ENCODE results near the gene PRSS21.

PRSS21 gene, protein sequence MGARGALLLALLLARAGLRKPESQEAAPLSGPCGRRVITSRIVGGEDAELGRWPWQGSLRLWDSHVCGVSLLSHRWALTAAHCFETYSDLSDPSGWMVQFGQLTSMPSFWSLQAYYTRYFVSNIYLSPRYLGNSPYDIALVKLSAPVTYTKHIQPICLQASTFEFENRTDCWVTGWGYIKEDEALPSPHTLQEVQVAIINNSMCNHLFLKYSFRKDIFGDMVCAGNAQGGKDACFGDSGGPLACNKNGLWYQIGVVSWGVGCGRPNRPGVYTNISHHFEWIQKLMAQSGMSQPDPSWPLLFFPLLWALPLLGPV

DNA sequence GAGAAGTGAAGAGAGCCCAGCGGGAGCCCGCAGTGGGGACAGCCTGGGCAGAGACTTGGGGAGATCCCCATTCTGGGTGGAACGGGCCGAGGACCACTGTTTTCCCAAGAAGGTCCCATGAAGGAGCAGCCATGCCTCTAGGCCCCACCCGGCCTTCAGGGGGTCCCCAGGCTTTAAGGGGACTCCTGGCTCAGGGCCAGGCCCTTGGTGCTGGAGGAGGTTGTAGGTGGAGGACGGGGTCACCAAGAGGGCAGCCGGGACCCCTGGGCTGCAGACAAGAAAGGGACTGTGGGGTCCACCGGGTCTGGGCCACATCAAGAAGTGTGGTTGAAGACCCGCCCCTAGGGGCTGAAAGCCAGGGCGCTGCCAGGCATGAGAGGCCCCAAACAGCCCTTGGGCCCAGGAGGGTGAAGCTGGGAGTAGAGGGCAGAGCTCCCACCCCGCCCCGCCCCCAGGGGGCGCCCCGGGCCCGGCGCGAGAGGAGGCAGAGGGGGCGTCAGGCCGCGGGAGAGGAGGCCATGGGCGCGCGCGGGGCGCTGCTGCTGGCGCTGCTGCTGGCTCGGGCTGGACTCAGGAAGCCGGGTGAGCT, at the start of gene PRSS21:
PRSS21 (plus strand) TSS at position 487 of the 589 bp plus-strand sequence; CDS start at position 519, 32 bp downstream.
- peak; percentile 42 for DNase-seq

DNA sequence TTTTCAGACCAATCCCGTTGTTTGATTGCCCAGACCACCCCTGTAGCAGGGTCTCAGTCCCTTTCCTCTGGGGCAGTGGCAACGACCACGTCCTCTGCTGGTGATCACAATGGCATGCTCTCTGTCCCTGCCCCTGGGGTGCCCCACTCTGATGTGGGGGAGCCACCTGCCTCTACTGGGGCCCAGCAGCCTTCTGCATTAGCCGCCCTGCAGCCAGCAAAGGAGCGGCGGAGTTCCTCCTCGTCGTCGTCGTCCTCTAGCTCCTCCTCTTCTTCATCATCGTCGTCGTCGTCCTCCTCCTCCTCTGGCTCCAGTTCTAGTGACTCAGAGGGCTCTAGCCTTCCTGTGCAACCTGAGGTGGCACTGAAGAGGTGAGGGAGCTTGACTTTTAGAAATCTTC, 49.1 kb upstream of the PRSS21 start:
- no peak for DNase-seq

DNA sequence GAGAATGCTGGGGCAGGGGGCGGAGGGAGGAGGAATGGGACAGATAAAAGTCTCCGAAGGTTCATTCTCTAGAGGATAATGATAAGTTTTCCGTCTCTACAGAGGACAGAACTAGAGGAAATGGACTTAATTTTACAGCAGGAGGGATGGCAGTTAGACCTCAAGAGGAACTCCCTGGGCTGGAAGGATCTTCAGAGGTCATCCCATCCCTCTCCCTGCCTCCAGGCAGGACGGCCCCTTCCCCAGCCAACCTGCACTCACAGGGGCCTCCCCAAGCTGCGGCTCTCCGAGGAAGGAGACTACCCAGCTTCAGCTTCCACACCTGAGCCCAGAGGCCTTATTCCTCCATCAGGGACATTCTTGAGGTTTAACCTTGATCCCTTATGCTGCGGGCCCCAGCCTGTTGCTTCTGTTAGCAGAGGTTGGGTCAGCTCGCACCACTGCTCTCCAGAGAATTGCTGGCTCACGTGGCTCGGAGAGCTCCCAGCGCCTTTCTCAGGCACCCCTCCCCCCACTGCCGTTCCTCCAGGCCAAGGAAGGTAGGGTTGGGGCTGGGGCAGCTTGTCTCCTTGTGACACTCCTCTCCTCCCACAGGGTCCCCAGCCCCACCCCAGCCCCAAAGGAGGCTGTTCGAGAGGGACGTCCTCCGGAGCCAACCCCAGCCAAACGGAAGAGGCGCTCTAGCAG, 48.5 kb upstream of the PRSS21 start:
- no peak for DNase-seq

DNA sequence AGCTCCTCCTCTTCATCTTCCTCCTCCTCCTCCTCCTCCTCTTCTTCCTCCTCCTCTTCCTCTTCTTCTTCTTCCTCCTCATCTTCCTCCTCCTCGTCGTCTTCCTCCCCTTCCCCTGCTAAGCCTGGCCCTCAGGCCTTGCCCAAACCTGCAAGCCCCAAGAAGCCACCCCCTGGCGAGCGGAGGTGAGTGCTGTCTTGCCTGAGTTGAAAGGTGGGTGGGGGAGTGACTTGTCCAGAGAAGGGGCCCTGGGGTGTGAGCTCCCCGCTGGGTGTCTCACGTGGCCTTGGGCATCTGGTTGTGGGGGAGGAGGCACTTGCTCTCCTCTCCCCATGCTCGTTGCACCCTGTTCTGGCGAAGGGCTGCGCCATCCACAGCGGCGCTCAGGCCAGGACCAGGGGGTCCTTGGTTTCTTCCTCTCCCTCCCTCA, 47.9 kb upstream of the PRSS21 start:
- DNase-seq: no peak

DNA sequence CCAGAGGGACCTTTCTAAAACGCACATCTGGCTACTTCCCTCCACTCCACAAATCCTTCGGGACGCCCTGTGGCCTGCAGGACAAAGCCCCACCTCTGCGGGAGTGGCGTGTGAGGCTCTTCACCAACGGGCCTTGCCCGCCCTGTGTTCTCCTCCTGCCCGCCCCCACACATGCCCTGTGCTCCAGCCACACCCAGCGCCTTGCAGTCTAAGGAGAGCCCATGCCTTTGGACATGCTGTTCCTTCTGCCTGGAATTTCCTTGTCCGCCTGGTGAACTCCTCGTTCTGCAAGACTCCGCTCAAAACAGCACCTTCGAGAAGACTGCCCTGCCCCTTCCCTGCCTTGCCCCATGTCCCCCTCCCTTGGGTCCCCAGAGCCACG, 47.4 kb upstream of the PRSS21 start:
- no peak for DNase-seq

DNA sequence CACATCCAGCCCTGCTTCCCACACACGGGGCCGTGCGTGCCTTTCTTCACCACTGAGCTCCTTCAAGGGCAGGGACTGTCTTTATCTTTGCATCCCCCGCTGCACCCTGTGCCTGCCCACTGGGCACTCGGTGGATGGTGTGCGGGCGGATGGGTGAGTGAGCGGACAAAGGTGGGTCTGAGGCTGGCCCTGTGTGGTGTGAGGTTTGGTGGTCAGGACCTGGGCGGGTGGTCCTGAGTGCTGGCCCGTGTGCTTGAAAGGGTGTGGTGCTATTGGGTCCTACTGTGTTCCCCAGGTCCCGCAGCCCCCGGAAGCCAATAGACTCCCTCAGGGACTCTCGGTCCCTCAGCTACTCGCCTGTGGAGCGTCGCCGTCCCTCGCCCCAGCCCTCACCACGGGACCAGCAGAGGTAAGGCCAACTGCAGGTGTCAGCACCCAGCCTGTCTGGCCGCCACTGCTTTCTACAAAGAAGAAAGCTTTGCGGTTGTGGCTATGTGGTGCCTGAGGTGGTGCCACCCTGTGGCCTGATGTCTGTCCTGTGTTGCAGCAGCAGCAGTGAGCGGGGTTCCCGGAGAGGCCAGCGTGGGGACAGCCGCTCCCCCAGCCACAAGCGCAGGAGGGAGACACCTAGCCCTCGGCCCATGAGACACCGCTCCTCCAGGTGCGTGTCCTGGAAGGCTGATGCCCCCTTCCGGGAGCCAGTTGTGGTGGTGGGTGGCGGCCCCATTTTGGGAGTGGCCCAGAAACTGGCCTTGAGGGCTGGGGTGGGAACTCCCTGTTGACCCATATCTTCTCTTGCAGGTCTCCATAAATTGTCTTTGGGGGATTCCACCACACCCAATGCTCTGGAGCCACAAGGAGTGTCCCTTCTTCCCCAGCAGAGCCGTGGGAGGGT, 46.7 kb upstream of the PRSS21 start:
- DNase-seq: peak; percentile 24

DNA sequence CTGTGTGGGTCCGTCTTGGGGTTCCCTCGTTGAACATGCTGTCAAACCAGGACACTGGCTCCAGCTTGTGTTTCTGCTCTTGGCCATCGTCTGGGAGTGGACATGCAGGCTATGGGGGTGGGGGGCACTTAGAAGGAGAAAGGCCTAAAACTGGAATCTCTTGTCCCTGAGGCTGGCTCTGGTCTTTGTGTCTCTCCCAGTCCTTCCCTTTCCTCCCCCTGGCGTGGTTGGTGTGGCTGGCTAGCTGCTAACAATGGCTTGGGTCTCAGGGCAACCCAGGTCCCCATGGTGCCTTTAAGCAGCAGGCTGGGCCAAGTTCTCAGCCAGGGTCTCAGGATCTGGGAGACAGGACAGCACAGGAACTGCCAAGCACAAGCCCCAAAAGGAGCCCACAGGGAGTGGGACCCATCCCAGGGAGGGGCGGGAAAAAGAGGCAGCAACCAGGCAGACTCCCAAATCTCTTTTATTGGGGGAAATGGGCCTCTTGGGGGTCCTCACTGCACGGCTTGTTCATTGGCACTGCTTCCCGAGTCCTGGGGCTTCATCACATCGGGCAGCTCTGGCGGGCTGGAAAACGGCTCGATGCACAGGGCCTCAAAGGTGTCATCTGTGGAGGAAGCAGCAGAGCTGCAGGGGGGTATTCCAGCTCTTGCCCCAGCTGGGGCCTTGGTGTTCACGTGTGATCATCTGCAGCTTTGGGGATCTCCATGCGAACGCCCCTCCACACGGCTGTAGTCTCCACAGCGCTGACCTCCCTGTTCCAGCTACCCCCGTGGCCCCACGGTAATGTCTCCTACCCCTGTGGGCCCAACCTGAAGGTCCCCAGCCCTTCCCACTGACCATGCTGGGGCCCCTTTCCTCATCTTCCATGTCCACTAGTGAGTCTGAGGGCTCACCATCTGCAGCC, 45.3 kb upstream of the PRSS21 start:
- DNase-seq: no peak

DNA sequence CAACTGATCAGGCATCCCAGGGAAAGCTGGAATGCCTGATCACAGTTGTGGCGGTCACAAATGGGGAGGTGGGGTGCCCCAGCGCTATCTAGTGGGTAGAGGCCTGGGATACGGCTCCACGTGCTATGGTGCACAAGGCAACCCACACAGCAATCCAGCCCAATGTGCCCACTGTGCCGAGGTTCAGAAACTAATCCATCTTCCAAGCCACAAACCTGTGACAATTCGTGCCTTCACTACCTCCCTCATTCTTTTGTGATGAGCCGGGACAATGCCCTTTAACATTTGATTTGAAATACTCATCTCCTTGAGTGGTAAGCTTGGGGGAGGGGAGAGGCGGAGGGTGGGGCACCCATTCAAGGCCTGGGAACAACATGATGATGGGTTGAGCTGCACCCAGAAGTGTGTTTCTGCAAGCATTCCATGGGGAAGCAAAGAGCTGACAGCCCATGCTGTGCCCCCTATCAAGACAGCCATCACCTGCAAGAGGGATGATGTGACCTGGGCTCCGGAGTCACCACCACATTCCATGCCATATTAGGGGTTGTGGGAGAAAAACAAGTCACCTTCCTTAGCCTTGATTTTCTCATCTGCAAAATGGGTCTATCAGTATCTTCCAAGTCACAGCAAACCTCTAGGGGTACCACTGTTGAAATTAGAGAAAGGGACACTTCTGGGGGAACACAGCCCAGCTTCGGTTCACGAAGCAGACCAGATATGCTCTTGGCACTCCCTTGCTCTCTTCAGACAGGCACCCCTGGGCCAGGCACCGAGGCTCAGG, 43.7 kb upstream of the PRSS21 start:
- no peak for DNase-seq

DNA sequence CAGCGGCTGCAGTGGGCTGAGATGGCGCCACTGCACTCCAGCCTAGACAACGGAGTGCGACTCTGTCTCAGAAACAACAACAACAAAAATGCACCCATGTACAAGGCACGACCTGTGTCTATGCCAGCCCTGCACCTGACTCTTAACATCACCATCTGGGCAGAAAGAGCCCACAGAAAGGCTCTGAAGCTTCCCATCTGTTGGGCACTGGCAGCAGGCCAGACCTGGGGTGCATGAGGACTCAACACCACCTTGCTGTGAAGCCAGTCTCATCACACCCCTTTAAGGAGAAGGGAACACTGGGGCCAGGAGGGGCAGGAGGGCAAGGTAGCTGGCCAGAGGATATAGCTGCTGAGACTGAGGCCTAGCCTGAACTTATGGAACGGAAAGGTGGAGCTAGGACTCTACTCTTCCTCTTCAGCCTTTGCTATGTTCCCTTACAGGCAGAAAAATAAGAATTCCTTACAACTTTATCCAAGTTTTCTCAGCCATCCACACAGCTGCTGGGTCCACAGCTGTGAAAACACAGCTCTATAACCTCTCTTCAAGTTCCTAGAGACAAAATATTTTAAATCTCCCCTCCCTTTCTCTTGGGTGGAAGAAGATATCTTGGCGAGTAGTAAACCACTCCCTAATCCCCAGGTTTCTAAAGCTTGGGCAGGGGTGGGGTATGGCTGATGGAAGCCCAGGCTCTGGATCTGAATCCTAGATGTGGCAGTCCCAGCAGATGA, 42.7 kb upstream of the PRSS21 start:
- no peak for DNase-seq

DNA sequence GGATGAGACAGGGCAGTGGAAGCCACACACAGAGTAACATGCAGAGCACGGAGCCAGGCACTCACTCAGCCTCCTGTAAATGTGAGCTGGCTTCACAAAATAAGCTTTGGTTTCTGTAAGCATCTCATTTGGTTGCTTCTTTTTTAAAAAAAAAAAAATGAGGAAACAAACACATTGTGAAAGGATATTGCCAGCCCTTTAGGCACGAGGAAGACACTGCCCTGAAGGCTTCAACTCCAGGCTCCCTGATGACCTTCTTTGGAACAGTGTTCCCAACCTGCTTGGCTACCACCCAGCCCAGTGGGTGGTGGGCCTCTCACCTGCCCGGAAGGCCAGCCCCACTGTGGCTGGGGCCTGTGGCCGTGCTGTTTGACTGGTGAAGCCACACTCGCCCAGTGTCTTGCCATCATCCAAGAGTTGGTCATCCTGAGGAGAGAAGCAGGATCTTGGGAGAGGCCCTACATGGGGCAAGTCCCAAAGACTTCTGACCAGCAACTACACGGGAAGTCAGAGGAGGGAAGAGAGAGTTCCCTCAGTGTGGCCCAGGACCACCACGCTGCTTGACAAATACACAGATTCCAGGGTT, 41.8 kb upstream of the PRSS21 start:
- DNase-seq: no peak

DNA sequence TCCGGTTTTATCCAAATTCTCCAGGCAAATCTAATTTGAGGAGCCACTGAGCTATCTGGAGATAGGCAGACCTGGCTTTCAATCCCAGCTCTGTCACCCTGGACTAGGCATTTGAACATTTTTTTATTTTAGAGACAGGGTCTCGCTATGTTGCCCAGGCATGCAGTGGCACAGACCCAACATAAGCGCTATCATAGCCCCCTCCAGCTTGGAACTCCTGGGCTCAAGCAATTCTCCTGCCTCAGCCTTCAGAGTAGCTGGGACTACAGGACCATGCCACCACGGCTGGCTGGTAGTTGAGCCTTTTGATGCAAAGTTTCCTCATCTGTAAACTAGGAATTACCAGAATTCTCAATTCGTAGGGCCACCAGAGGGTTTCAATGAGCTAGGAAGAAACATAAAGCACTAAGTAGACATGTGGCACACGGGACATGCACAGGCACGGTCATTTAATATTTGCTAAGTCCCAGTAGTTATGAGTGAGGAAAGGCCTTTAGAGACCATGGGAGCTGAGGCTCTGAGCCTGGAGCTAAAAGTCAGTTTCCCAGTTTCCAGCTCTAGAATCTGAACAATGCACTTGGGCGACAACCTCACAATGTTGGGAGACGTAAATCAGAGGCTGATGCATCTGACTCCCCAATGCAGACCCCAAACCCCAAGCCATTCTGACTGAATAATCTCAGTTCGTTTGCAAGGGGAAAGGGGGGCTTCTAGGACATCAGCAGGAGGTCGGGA, 41.1 kb upstream of the PRSS21 start:
- no peak for DNase-seq

DNA sequence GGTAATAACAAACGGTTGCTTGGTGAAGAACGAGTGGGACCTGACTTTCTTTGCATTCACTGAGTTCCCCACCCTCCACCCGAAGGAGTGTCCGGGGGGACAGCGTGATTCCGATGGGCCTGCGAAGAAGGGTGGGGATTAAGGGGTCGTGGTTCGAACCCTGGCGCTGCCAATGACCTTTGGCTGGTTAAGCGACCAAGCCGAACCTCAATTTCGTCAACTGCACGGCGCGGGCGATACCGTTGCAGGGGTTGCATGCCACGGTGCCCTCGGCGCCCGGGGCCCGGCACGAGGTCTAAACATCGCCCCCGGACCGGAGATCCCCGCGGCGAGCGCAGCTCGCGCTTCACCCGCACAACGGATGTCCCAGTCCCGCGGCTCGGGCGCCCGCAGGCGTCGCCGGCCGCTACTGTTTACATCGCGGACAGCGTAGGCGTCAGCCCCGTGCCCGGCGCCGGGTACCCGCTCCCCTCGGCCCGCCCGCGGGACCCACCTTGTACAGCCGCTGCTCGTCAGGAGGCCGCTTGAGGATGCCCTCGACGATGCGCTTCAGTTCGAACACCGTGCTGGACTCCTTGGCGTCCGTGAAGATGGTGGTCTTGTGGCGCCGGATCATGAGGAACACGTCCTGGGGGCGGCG, 40.4 kb upstream of the PRSS21 start:
- peak; percentile 21 for DNase-seq

DNA sequence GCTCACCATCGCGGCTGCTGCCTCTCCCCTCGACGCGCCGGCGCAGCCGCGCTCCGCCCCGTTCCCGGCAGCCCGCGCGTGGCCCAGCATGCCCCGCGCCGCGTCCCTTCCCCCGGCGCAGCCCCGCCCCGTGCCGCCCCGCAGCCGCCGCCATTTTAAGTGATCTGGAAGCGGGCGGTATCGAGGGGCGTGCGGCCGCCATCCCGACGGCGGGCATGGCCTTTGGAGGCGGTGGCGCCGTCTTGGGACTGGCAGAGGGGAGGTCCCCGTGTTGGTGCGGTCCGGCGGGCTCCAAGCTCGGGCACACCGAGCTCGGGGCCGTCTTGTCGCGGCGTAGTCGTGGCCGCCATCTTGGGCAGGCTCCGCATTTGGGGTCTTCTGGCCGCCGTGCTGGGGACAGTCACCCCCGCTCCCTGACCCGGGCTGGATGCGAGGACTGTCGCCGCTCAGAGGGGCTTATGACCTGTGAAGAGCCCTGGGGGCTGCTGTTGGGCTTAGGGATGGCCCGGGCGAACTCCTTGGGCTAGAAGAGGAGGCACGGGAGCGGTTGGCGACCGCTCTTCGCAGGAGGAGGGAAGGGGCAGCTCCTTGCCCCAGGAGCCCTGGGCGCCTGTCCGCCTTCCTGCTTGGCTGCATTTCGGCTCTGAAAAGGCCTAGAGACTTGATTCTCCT, 39.7 kb upstream of the PRSS21 start, which contains the start of gene ELOB:
ELOB (minus strand) TSS at position 50 of the 672 bp plus-strand sequence; CDS start at position 9, 41 bp downstream.
- peak; percentile 89 for DNase-seq

DNA sequence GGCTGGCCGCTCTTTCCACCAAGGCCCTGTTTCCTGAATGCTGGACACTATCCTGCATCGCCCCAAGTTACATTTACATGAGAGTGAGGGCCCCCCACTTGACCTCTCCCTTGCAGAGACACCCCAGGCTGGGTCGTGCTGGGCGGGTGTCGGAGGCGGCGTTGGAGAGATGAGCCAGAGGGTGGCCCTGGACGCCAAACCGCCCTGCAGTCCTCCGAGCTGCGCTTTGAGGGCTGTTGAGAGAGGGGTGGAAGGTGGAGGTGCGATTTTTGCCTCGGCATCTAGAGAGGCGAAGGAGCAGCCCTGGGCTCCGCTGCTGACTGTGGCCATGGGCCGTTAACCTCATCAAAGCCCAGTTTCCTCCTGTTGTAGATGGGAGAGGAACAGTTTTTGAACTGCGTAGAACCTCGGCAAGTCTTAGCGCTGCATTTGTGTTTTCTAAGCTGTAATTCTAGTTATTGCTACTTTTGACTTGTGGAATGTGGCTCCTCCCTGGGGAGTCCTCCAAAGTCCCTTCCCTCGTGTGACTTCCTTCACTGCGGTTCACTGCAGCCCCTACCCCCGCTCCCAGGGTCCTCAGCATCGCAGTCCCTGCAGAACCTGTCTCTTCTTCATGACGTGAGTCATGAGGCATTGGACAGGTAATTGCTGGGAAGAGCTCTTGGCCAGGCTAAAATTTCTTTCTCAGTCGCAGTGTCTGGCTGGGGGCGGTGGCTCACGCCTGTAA, 39.0 kb upstream of the PRSS21 start:
- DNase-seq: peak; percentile 41

DNA sequence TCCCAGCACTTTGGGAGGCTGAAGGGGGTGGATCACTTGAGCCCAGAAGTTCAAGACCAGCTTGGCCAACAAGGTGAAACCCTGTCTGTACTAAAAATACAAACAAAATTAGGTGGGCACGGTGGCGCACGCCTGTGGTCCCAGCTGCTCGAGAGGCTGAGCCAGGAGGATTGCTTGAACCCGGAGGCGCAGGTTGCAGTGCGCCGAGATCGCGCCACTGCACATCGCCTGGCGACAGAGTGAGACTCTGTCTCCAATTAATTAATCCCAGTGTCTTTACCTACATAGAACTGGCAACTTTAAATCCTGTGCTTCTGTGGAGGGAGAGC, 38.4 kb upstream of the PRSS21 start:
- DNase-seq: no peak

DNA sequence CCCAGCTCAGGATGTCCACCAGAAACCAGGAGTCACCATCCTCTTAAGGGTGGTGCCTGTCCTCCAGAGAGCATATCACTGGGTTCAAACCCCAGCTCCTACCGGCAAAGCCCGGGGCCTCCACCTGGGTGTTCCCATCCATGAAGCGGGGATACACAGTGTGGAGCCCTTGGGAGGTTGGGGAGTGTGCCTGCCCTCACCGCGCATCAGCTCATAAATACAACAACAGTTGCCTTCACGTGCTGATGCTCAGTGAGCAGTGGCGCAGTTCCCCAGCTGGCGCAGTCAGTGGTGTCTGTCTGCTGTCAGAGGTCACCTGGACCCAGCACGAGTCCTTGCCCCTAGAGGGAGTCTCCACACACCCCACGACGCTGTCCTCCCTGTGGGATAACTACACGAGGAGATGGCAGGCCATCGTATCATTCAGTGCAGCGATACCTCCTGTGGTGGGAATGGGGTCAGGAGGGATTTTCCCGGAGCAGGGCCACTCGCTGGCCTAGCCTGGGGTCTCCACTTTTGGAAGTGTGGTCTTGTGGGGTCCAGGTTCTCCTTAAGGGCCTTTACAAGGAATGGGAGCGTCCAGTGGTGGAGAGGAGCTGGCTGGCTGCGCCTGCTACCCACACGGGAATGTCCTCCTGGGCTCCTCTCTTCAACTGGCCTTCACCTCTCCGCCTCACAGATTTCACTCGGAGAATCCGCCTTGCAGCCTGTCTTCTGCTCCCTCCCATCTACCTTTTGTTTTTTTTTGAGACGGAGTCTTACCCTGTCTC, 37.7 kb upstream of the PRSS21 start:
- no peak for DNase-seq
